PFSK-1 (cell line): ENCODE results near the gene CHIT1.

Source experiments
- FOXP2 ChIP-seq: optimal IDR thresholded peaks from 2 replicates; pipeline ENCODE3; 2011; ENCODE audit warnings: borderline replicate concordance, control low read depth, inconsistent platforms; ENCODE audit not compliant: insufficient read depth; ENCODE audit errors: extremely low read length, extremely low read depth
- POLR2AphosphoS5 ChIP-seq: IDR thresholded peaks from 2 replicates; pipeline ENCODE4 v1.6.1; 2012; ENCODE audit warnings: low read depth, mild to moderate bottlenecking, control low read depth, low read length, moderate library complexity
- REST ChIP-seq, 2 experiments: IDR thresholded peaks; 2 replicates each; pipeline versions ENCODE4 v1.6.1 to v1.8.0; 2011 to 2012; ENCODE audit warnings: low read depth in 2 of 2, low read length in 2 of 2, control low read depth in 1 of 2, inconsistent platforms in 1 of 2, mild to moderate bottlenecking in 1 of 2, moderate library complexity in 1 of 2; ENCODE audit not compliant: insufficient read depth in 1 of 2

GRCh38 chr1:203177036-203177405 lies 52.5 kb downstream of the CHIT1 start:
- TF ChIP-seq FOXP2 (no peak), POLR2AphosphoS5 (no peak), REST (IDR thresholded peaks at IDR 0.05; ENCODE audit: insufficient read depth in 1 of 2, low read depth in 2 of 2, low read length in 2 of 2) (no peak)
